GM21717 (cell line): ENCODE data around the gene CYBC1.

Experiments used
- ATAC-seq: cut with Tn5 transposase; IDR thresholded peaks from one replicate; pipeline ENCODE4 v1.9.1; 2021; ENCODE audit warnings: mild to moderate bottlenecking, moderate library complexity; ENCODE audit not compliant: unreplicated experiment

CYBC1 gene

DNA sequence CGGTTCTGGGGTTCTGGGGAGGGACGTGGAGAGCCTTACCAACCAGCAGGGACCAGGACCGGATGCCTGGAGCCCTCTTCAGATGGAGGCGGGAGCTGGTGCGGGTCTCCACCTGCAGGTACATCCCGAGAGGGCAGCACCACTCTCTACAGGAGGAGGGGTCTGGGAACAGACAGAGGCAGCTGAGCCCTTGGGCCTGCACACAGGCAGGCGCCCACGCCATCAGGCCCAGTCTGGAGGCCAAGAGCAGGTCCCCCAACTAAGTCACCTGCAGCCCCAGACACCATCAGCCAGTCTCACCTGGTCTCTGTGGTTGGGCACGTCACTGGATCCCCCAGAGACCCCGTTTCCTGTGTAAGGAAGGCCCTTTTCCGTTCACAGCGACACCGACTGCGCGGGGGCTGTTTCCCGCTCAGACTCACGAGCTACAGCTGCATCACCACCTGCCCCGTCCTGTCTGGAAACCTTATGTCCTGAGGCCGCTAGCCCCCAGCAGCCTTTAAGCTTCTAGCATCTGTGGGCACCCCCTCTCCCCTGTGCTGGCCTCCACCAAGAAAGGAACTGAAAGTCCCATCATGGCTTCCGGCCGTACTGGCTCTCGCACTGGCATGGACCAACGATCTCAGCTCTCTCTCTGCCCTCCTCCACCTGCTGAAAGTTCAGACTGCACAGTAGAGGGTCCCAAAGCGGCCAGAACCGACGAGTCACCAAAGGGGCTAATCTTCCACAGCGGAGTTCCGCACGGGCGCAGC, 1.2 kb downstream of the CYBC1 start:
- peak; percentile 46 for ATAC-seq

DNA sequence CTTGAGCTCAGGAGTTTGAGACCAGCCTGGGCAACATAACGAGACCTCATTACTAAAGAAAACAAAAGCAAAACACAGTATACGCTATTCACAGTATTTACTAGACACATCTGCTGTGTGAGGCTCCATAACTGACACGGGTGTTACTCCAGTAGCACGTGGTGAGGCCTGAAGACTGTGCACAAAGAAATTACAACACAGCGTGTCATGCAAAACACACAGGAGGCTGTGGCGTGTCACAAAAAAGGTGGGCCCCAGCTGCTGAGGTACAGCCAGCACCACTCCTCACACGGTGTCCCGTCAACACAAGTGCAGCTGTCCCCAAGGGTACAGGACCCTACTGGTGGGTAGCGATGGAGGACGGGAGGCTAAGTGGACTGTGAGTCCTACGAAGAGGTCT, 2.7 kb downstream of the CYBC1 start:
- no peak for ATAC-seq

- ATAC-seq = no peak
These were observed 3.9 kb downstream of the CYBC1 start for GRCh38 chr17:82446649-82447048.

- ATAC-seq = no peak
These were observed 4.4 kb downstream of the CYBC1 start for GRCh38 chr17:82446124-82446523.

- ATAC-seq = no peak
These were observed 5.0 kb downstream of the CYBC1 start for GRCh38 chr17:82445542-82445941.

- ATAC-seq = no peak
These were observed 5.5 kb downstream of the CYBC1 start for GRCh38 chr17:82444941-82445521.

DNA sequence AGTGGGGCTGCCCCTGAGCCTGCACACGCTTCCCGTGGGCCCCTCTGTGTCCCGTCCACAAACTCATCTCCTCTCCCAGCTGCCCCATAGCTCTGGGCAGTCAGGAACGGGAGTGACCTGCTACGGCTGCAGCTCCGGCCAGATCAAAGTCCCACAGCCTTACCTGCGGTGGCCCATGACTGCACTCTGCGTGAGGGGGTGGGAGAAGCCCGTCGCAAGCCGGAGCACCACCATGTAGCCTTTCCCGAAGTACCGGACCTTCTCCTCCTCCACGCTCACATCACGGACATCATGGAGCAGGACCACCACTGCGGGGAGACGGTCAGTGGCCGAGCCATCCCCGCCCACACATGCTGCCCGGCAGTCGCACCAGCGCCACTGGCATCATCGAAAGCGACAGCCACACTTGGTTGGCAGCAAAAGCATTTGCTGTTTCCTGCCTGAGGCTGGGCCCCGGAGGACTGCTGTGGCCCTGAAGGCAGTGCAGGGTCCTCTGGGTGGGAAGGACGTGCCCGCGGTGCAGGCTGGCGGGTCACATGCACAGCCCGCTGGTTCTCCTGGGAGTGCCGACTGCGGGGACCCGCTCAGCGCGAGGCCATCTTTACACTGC, 6.2 kb downstream of the CYBC1 start:
- ATAC-seq = no peak

GRCh38 chr17:82443465-82444283, 6.9 kb downstream of the CYBC1 start:
- no peak for ATAC-seq

DNA sequence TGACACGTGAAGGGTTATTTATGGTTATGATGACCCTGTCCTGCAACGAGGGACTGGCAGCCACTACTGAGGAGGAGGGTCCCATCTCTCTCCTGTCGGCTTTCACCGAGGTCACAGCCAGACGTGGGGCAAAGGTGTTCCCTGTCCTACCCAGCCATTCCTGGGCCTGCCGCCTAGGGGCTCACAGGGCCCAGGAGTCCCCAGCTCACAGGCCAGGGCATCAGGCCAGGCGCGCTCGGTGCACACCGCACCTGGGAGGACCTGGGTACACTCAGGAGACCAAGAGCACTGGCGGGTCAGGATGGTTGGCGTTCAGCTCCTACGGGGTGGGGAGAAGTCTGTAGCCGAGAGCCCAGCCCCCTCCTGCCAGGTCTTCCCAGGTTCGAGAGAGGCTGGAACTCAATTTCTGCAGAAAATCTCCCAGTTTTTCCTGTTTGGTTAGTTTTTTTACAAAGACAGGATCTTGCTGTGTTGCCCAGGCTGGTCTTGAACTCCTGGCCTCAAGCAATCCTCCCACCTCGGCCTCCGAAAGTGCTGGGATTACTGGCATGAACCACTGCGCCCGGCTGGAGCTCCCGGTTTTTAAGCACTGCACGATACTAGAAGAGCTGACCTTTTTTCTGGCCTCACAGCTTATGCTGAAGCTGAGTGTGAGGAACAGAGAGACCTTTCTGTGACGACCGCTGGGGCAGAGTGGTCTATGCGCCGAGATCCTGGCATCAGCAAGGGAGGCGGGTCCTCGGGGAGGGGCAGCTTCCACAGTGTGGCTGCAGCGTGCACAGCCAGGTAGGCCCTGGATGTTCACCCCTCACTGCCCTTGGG, 7.7 kb downstream of the CYBC1 start:
- no peak for ATAC-seq

DNA sequence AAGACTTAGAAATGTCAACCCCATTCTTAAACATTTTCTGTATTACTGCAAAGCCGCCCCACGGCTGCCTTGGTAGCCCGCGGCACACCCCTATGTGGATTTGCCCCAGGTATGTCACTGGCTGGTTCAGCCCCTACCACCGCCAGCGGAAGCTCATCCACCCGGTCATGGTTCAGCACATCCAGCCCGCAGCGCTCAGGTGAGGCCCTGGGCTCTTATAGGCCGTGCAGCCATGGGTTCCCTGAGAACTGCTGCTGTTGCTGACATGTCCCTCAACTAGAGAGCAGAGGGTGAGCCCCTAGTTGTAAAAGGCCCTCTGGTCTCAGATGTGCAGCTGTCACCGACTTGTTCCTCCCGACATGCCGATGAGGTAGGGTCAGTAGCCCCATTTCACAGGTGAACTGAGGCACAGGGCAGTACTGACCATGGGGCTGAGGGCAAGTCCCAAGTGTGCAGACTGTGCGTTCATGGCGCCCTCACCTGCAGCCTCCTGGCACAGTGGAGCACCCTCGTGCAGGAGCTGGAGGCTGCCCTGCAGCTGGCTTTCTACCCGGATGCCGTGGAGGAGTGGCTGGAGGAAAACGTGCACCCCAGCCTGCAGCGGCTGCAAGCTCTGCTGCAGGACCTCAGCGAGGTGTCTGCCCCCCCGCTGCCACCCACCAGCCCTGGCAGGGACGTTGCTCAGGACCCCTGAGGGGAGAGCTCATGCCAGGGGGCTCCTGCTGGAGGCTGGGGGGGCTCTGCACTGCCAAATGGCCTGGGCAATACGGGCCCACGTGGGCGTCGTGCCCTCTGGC, 8.7 kb downstream of the CYBC1 start:
- no peak for ATAC-seq

DNA sequence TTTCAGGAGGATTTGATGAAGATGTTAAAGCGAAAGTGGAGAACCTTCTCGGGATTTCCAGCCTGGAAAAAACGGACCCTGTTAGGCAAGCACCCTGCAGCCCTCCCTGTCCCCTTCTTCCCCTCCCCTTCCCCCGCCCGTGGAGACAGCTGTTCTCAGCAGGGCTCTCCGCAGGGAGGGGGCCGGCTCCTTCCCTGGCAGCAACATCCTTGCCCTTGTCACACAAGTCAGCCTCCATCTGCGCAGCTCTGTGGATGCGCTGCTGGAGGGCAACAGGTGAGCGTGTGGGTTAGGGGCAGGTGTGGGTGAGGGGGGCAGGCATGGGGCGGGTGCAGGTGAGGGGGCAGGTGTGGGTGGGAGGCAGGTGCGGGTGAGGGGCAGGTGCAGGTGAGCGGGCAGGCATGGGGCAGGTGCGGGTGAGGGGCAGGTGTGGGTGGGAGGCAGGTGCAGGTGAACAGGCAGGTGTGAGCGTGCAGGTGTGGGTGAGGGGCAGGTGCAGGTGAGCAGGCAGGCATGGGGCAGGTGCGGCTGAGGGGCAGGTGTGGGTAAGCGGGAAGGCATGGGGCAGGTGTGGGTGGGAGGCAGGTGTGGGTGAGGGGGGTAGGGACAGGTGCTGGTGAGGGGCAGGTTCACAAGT, 9.4 kb downstream of the CYBC1 start:
- no peak for ATAC-seq

- no peak for ATAC-seq
These were observed 10.0 kb downstream of the CYBC1 start for GRCh38 chr17:82440469-82440981.

- ATAC-seq = no peak
These were observed 10.7 kb downstream of the CYBC1 start for GRCh38 chr17:82439829-82440365.

- ATAC-seq = no peak
These were observed 11.2 kb downstream of the CYBC1 start for GRCh38 chr17:82439194-82439828.

GRCh38 chr17:82438401-82439193, 12.0 kb downstream of the CYBC1 start:
- ATAC-seq = no peak

DNA sequence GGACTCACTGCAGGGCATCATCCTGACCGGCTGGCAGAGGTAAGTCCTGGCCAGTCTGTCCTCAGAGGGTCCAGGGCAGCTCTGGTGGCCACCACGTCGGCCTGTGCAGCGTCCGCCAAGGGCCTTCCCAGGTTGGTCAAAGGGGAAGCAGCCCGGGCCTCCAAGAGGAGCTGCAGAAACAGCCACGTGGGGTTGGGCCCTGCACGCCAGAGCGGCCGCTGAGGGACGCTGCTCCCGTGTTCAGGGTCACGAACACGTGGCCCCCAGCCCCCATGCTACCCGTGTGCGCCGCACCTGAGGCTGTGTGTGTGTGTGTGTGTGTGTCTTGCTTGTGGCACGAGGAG, 13.3 kb downstream of the CYBC1 start:
- no peak for ATAC-seq

- ATAC-seq = no peak
These were observed 13.8 kb downstream of the CYBC1 start for GRCh38 chr17:82436601-82437324.
